OCI-LY7 (cell line): ENCODE measurements around the gene PLVAP. TPM values are rescaled to one million over a fixed set of nuclear protein-coding genes. Genes with fewer than 3 reads are reported as not detected.

Experiments used
- Bru-seq: library from RNA; stranded (reverse); fragments of 400-500 nt; gene quantifications from one replicate; lab custom pipeline; 2021; lab: Mats Ljungman, UMichigan
- BruChase-seq, 2 experiments: library from RNA; stranded (reverse); fragments of 400-500 nt; gene quantifications; one replicate each; lab custom pipeline; 2021; lab: Mats Ljungman, UMichigan
- BruUV-seq: library from RNA; stranded (reverse); fragments of 400-500 nt; replicated peaks from 2 replicates; lab custom pipeline; 2021; lab: Mats Ljungman, UMichigan
- CTCF ChIA-PET: fragments of 300-600 bp; sonication (Branson Sonifier 250); formaldehyde crosslinking; loops from one replicate; lab custom pipeline; 2022; ENCODE audit warnings: antibody characterized with exemption; ENCODE audit not compliant: unreplicated experiment; lab: Charles Lee
- POLR2A ChIA-PET: fragments of 300-600 bp; sonication (Branson Sonifier 250); formaldehyde crosslinking; loops from one replicate; lab custom pipeline; 2022; ENCODE audit warnings: antibody characterized with exemption; lab: Charles Lee
- DNase-seq: peaks from one replicate; pipeline ENCODE4 v3.0.0-alpha.2; 2015; ENCODE audit warnings: low spot score
- H2AFZ ChIP-seq: fragments of 200-600 bp; sonication (generic), shearing (Covaris generic); 2 replicates; pipeline ENCODE4 v1.6.1; 2014; ENCODE audit warnings: mild to moderate bottlenecking, antibody characterized with exemption, low read length, moderate library complexity
- H3K27ac ChIP-seq: fragments of 200-600 bp; sonication (generic); 2 replicates; pipeline ENCODE4 v1.5.1; 2014; ENCODE audit warnings: mixed run types, low read depth, mild to moderate bottlenecking, moderate library complexity, low read length, inconsistent platforms; ENCODE audit not compliant: poor library complexity, severe bottlenecking
- H3K36me3 ChIP-seq: fragments of 200-600 bp; sonication (generic); 2 replicates; pipeline ENCODE4 v1.6.1; 2014; ENCODE audit warnings: mild to moderate bottlenecking, antibody characterized with exemption, low read length, moderate library complexity, mixed read lengths; ENCODE audit not compliant: insufficient read depth
- H3K4me1 ChIP-seq: fragments of 200-600 bp; sonication (generic); 2 replicates; pipeline ENCODE4 v1.5.1; 2014; ENCODE audit warnings: mild to moderate bottlenecking, low read length; ENCODE audit not compliant: insufficient read depth, poor library complexity, severe bottlenecking
- H3K4me2 ChIP-seq: fragments of 200-600 bp; sonication (generic); 2 replicates; pipeline ENCODE4 v1.6.1; 2014; ENCODE audit warnings: mild to moderate bottlenecking, low read length
- H3K4me3 ChIP-seq: fragments of 200-600 bp; sonication (generic); 2 replicates; pipeline ENCODE4 v1.5.1; 2014; ENCODE audit warnings: mild to moderate bottlenecking, low read depth, low read length; ENCODE audit not compliant: poor library complexity, severe bottlenecking
- H3K79me2 ChIP-seq: fragments of 200-600 bp; sonication (generic); 2 replicates; pipeline ENCODE4 v1.6.1; 2016; ENCODE audit warnings: low read depth, mild to moderate bottlenecking, low read length, moderate library complexity, mixed read lengths; ENCODE audit not compliant: insufficient read depth
- H3K9me2 ChIP-seq: fragments of 200-600 bp; sonication (generic); 2 replicates; pipeline ENCODE4 v1.6.1; 2016; ENCODE audit warnings: mild to moderate bottlenecking, low read length, mixed read lengths; ENCODE audit not compliant: insufficient read depth
- H3K9me3 ChIP-seq: fragments of 200-600 bp; sonication (generic); 2 replicates; pipeline ENCODE4 v1.6.1; 2014; ENCODE audit warnings: mild to moderate bottlenecking, mixed run types, low read length, mixed read lengths
- H4K20me1 ChIP-seq: fragments of 200-600 bp; sonication (generic); 2 replicates; pipeline ENCODE4 v1.6.1; 2014; ENCODE audit warnings: mild to moderate bottlenecking, antibody characterized with exemption, low read length, moderate library complexity, mixed read lengths; ENCODE audit not compliant: insufficient read depth
- EZH2phosphoT487 ChIP-seq: fragments of 200-600 bp; sonication (generic); IDR thresholded peaks from 2 replicates; pipeline ENCODE4 v1.6.1; 2018; ENCODE audit warnings: low read depth, borderline replicate concordance, mild to moderate bottlenecking, mixed run types, antibody characterized with exemption, low read length, moderate library complexity, mixed read lengths
- intact Hi-C: fragments of 100-400 bp; cut with micrococcal nuclease; formaldehyde crosslinking; loops from one replicate; pipeline ENCODE4 v1.10.0; 2022; ENCODE audit not compliant: unreplicated experiment
- long read RNA-seq: library from polyadenylated mRNA; stranded (forward); transcript quantifications from one replicate; pipeline ENCODE4 v2.0.0, GENCODE V29; 2022
- total RNA-seq, 2 experiments: library from RNA; depleted of rRNA in 1 of 2; stranded (reverse); fragments of >200 nt in 1 of 2; shearing (Covaris generic) in 1 of 2; gene quantifications; 2 replicates each; pipeline ENCODE4 v1.2.3, GENCODE V29; 2014 to 2022
- TF ChIP-seq, protein P1 (sequence below): fragments of 200-600 bp; sonication (generic); conservative IDR thresholded peaks from 2 replicates; pipeline ENCODE4 v1.5.1; 2014; ENCODE audit warnings: mild to moderate bottlenecking, antibody characterized with exemption, low read length, moderate library complexity, mixed read lengths

The PLVAP gene, protein sequence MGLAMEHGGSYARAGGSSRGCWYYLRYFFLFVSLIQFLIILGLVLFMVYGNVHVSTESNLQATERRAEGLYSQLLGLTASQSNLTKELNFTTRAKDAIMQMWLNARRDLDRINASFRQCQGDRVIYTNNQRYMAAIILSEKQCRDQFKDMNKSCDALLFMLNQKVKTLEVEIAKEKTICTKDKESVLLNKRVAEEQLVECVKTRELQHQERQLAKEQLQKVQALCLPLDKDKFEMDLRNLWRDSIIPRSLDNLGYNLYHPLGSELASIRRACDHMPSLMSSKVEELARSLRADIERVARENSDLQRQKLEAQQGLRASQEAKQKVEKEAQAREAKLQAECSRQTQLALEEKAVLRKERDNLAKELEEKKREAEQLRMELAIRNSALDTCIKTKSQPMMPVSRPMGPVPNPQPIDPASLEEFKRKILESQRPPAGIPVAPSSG
- total RNA-seq (2014; rRNA removed; shearing (Covaris generic)), result 0.16 and 0.28 TPM in 2 replicates
- 0.31 and 1.5 TPM in 2 replicates for total RNA-seq (2022)
- Bru-seq, nascent RNA, result percentile 19 among the genes with signal in this experiment
- BruChase-seq, experiment 1, labeled RNA remaining after a 6-hour chase, result percentile 22 among the genes with signal in this experiment
- percentile 15 among the genes with signal in this experiment for BruChase-seq, experiment 2, labeled RNA remaining after a 2-hour chase
- long read RNA-seq, partial matches to known transcripts, result 0 of 2 reads
- long read RNA-seq, other reads (novel, unspliced or antisense), result 2 of 2 reads

DNA sequence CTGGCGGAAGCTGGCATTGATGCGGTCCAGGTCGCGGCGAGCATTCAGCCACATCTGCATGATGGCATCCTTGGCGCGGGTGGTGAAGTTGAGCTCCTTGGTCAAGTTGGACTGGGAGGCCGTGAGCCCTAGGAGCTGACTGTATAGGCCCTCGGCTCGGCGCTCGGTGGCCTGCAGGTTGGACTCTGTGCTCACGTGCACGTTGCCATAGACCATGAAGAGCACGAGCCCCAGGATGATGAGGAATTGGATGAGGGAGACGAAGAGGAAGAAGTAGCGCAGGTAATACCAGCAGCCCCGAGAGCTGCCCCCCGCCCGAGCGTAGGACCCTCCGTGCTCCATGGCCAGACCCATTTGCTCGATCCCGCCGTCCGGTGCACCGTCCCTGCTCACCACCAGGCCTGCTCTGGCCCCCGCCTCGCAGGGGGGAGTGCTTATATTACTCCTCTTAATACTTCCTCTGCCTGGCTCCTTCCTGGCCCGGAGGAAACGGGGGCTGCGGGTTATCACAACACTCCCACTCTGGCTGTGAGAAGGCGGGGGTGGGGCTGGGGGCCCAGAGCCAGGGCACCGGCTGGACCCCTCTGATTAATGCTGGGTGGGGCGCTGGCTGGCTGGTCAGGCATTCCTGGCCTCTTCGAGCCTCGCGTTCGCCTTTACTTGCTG, at the start of gene PLVAP:
Gene PLVAP (minus strand): TSS at position 408 of the 666 bp plus-strand sequence. CDS start 54 bp downstream, at position 354.
- no peak for TF ChIP-seq EZH2phosphoT487
- TF ChIP-seq, protein P1, sequence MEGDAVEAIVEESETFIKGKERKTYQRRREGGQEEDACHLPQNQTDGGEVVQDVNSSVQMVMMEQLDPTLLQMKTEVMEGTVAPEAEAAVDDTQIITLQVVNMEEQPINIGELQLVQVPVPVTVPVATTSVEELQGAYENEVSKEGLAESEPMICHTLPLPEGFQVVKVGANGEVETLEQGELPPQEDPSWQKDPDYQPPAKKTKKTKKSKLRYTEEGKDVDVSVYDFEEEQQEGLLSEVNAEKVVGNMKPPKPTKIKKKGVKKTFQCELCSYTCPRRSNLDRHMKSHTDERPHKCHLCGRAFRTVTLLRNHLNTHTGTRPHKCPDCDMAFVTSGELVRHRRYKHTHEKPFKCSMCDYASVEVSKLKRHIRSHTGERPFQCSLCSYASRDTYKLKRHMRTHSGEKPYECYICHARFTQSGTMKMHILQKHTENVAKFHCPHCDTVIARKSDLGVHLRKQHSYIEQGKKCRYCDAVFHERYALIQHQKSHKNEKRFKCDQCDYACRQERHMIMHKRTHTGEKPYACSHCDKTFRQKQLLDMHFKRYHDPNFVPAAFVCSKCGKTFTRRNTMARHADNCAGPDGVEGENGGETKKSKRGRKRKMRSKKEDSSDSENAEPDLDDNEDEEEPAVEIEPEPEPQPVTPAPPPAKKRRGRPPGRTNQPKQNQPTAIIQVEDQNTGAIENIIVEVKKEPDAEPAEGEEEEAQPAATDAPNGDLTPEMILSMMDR, result no peak
- peaks cover 6% of the 10 kb centered on the region; the same call in 1 of the 2 replicates for H3K9me3 ChIP-seq
- intact Hi-C loops, result no loop called here
- no peaks in the 10 kb centered on the region for H3K36me3 ChIP-seq
- DNase-seq, result no peak
- H3K79me2 ChIP-seq, result no peaks in the 10 kb centered on the region
- H2AFZ ChIP-seq, result no peak within 1 kb of the TSS
- H3K4me2 ChIP-seq, result no peak within 1 kb of the TSS
- POLR2A ChIA-PET, result interaction anchor here (0.6 kb wide), 1 partner anchor 7 kb away, joined by 5 read pairs; no protein-coding TSS in a partner anchor
- no TSS peak for BruUV-seq
- CTCF ChIA-PET, result interaction anchor here (0.6 kb wide), 1 partner anchor 70 kb away, joined by 3 read pairs; no protein-coding TSS in a partner anchor
- no peaks in the 10 kb centered on the region for H4K20me1 ChIP-seq
- H3K4me3 ChIP-seq, result no peak within 1 kb of the TSS
- no peaks in the 10 kb centered on the region for H3K9me2 ChIP-seq
- H3K4me1 ChIP-seq, result peaks cover 51% of the 10 kb centered on the region
- H3K27ac ChIP-seq, result no peak within 1 kb of the TSS

DNA sequence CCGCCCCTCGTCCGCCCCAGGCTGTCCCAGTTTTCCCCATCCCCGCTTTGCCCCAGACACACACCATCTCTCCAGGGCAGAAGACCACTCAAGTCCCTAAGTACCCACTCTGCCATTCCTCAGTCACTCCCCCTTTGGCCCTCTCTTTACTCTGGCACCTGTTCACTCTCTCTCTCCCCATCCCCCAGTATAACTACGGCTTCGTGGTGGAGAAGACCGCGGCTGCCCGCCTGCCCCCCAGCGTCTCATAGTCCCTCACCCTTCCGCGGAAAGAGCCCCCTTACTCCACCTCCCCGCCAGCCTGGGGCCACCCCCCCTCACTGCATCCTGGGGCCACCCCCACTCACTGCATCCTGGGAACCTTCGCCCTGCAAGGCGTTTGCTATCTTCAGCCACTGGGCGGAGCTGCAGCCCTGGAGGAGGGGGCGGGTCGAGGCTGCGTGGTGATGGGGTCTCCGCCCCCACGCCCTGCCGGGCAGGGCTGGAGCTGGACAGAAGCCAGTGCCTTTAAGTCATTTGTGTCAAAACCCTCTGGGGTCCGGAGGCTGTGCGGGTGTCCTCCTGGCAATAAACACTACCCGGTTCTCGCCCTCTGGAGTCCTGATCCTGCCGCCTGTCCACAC, 47.7 kb upstream of the PLVAP start:
- ChIA-PET POLR2A (interaction anchor here (0.6 kb wide), 1 partner anchor 55 kb away, joined by 3 read pairs; no protein-coding TSS in a partner anchor), CTCF (no interaction called here)
- no peaks in the 10 kb centered on the region for H3K79me2 ChIP-seq
- H3K4me1 ChIP-seq, result peaks cover 34% of the 10 kb centered on the region
- peak overlapping the region; percentile 64 for H3K4me2 ChIP-seq
- H4K20me1 ChIP-seq, result no peaks in the 10 kb centered on the region
- DNase-seq, result peak; percentile 71
- H3K9me3 ChIP-seq, result no peaks in the 10 kb centered on the region
- no peak overlapping the region for H3K27ac ChIP-seq
- H3K4me3 ChIP-seq, result peak overlapping the region; percentile 42
- no peak overlapping the region for H2AFZ ChIP-seq
- no peak for TF ChIP-seq EZH2phosphoT487
- TF ChIP-seq, protein P1, result peak; percentile 78
- BruUV-seq, result no TSS peak
- H3K9me2 ChIP-seq, result no peaks in the 10 kb centered on the region
- intact Hi-C loops, result loop anchor here (2.0 kb wide), 1 partner anchor 42 kb away; no protein-coding TSS in a partner anchor
- H3K36me3 ChIP-seq, result no peaks in the 10 kb centered on the region
